ENCODE measurements around the gene NBAS. TPM values are rescaled to one million over a fixed set of nuclear protein-coding genes. Genes with fewer than 3 reads are reported as not detected.

Gene NBAS
- total RNA-seq, 4 donors from 2014 or later, result 22.8 to 32.0 (median 23.7) TPM

- TF ChIP-seq CTCF (IDR thresholded peaks at IDR 0.05) (no peak), POLR2A (IDR thresholded peaks at IDR 0.05) (no peak)
- Histone ChIP-seq H3K4me3 (no peak overlapping the region), H3K4me1 (no peaks in the 10 kb centered on the region), H3K27me3 (no peaks in the 10 kb centered on the region), H3K36me3 (peaks cover 0 to 48% (median 3%) of the 10 kb centered on the region in 3 donors), H3K9me3 (no peaks in the 10 kb centered on the region), H3K27ac (no peak overlapping the region)
- no peak for DNase-seq
- intact Hi-C loops (cut with DNase I), result no loop called here
- 72 to 81% methylated on average over 5 of the region's 5 CpGs for WGBS, 2 donors
Observed at GRCh38 chr2:15359716-15360531, 201.2 kb downstream of the NBAS start.

- Histone ChIP-seq H3K4me3 (no peak overlapping the region), H3K9me3 (no peaks in the 10 kb centered on the region), H3K36me3 (peaks cover 0 to 55% (median 3%) of the 10 kb centered on the region in 3 donors), H3K27me3 (no peaks in the 10 kb centered on the region), H3K27ac (no peak overlapping the region), H3K4me1 (no peaks in the 10 kb centered on the region)
- TF ChIP-seq POLR2A (IDR thresholded peaks at IDR 0.05) (no peak), CTCF (IDR thresholded peaks at IDR 0.05) (no peak)
- WGBS, 2 donors, result 82 to 83% methylated on average over 5 of the region's 5 CpGs
- DNase-seq, result no peak
- intact Hi-C loops (cut with DNase I), result no loop called here
Observed at GRCh38 chr2:15357922-15358321, 203.2 kb downstream of the NBAS start.

GRCh38 chr2:15357186-15357585 lies 203.9 kb downstream of the NBAS start:
- intact Hi-C loops (cut with DNase I), result no loop called here
- no peak overlapping the region for H3K4me3 ChIP-seq
- DNase-seq, result no peak
- no peak overlapping the region for H3K27ac ChIP-seq
- H3K36me3 ChIP-seq, result peaks cover 0 to 57% (median 3%) of the 10 kb centered on the region in 3 donors
- H3K9me3 ChIP-seq, result no peaks in the 10 kb centered on the region
- no peaks in the 10 kb centered on the region for H3K27me3 ChIP-seq
- H3K4me1 ChIP-seq, result no peaks in the 10 kb centered on the region
- 92 to 95% methylated on average over 1 of the region's 1 CpG for WGBS, 2 donors
- TF ChIP-seq POLR2A (IDR thresholded peaks at IDR 0.05) (no peak), CTCF (IDR thresholded peaks at IDR 0.05) (no peak)

- 76 to 89% methylated on average over 3 of the region's 3 CpGs for WGBS, 2 donors
- no peak overlapping the region for H3K4me3 ChIP-seq
- H3K36me3 ChIP-seq, result peaks cover 0 to 75% (median 3%) of the 10 kb centered on the region in 3 donors
- H3K4me1 ChIP-seq, result no peaks in the 10 kb centered on the region
- TF ChIP-seq POLR2A (IDR thresholded peaks at IDR 0.05) (no peak), CTCF (IDR thresholded peaks at IDR 0.05) (no peak)
- intact Hi-C loops (cut with DNase I), result no loop called here
- no peaks in the 10 kb centered on the region for H3K9me3 ChIP-seq
- H3K27me3 ChIP-seq, result no peaks in the 10 kb centered on the region
- H3K27ac ChIP-seq, result no peak overlapping the region
- DNase-seq, result no peak
Observed at GRCh38 chr2:15355386-15355785, 205.7 kb downstream of the NBAS start.

- no peak for DNase-seq
- WGBS, 2 donors, result 93 to 94% methylated on average over 1 of the region's 1 CpG
- Histone ChIP-seq H3K9me3 (no peaks in the 10 kb centered on the region), H3K27me3 (no peaks in the 10 kb centered on the region), H3K4me1 (no peaks in the 10 kb centered on the region), H3K36me3 (peaks cover 0 to 78% (median 3%) of the 10 kb centered on the region in 3 donors), H3K4me3 (no peak overlapping the region), H3K27ac (no peak overlapping the region)
- intact Hi-C loops (cut with DNase I), result no loop called here
- TF ChIP-seq CTCF (IDR thresholded peaks at IDR 0.05) (no peak), POLR2A (IDR thresholded peaks at IDR 0.05) (no peak)
Observed at GRCh38 chr2:15354596-15355366, 206.4 kb downstream of the NBAS start.

Measured in esophagus squamous epithelium (tissue), 5 donors.